Measurements from ENCODE around the gene OPCML.

The OPCML gene

DNA sequence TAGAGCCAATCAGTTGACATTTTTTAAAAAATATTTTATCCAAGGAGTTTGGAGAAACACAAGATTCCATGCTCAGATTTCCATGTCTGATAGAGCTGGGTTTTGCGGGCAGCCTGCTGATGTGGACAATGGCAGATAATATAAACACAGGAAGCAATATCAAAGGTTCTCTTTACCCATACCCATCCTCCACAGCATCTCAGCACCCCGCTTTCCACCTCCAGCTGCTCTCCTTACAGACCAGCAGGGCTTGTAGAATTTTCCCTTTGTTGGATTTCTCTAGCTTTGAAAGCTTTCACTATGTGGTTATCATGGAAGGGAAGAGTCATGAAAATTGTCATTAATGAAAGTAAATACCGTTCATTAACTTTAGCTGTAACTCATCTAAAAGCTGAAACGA lies 746.4 kb downstream of the OPCML start:
- DNase-seq (ENCODE audit: low spot score), result no peak

DNA sequence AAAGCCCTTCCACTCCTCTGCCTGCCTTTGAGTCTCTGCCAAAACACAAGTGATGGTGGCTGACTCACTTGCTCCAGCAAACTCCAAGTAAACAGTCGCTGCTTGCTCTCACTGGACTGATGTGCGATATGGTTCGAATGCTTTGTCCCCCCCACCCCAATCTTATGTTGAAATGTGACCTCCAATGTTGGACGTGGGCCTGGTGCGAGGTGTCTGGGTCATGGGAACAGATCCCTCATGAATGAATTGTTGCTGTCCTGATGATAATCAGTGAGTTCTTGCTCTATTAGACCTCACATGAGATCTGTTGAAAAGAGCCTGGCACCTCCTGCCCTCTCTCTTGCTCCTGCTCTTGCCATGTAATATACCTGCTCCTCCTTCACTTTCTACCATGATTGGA lies 747.9 kb downstream of the OPCML start:
- DNase-seq (ENCODE audit: low spot score), result no peak

DNA sequence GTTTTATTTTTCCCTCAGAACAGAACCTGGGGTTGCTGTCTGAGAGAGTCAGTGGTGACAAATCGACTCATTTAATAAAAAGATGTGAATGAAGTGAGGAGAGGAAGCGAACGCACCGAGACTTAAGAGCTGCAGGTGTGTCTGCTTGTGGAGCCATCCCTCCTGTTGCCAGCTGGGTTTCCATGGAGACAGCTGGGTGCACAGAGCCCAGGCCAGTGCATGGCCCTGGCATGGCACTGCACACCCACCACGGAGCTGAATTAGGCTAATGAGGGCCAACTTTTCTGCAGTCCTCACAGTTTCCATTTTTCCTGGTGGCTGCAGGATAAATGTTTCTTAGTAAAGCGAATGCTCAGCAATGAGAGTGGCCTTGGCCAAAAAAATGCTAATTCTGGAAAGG lies 750.2 kb downstream of the OPCML start:
- DNase-seq (ENCODE audit: low spot score), result no peak

DNA sequence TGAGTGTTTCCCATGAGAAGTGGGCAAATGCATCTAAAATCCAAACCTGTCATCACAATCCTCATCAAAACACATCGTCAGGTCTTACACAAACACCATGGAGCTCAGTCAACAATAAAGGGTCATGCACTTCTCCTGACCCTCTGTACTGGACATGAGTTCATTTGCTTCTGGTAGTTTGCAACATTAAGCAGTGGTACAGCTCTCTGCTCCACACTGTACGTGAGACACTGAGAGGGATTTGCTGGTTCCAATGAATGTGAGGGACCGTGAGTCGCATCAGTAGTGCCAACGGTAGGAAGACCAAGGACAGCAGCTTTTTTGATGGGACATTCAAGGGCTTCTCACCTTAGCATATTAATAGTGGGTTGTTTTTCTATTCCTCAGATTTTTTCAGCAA lies 752.3 kb downstream of the OPCML start:
- DNase-seq (ENCODE audit: low spot score), result no peak

DNA sequence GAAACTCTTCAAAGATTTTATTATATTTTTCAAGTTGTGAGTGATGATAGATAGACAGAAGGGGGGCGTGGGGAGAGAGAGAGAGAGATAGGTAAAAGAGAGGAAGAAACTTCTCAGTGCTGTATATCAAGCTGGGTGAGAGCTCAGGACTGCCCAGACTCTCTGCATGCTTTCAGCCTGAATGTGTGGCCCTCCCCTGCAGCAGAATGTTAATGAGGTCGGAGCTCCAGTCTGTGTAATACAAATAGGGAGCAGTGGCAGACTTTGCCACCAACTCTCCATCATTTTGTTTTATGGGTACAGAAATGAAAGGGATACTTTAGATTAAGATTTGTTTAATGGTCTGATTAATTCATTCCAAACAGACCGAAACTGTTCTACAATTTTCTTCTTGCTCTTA lies 752.8 kb downstream of the OPCML start:
- no peak for DNase-seq (ENCODE audit: low spot score)

DNA sequence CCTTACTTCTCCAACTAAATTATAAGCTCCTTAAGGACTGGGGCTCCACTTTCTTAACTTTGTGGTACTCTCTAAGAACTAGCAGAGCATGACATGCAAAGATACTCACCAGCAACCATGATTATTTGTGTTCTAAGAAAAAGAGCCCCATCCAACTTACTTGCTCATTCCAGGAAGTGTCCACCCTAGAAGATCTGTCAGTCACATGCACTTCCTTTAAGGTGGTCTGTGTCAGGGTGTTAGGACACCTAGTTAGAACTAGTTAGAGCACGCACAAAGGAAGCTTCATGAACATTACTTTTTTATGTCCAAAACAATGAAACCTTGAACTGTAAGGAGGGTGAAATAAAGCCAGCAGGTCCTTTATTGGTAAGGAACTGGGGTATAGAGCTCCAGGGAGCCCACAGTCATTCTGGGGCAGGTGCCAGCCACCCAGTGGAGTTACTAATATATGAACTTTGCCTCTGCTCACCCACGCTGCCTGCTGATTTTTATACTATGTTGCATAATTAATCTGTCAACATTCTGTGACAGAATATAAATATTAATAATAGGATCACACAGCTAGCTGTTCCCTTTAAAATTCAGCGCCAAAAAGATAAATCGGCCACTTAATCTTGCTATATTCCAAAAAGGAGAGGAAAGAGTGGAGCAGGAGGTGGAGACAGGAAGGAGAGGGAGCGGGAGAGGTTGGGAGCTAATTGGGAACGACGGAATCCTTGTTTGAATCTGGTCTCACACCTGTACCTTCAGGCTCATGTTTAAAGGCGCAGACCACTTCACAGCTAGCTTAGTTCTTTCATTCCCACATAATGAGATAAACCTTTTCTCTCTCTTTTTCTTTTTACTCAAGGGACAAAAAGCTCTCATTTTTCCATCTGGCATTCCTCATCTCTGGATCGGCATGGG lies 755.0 kb downstream of the OPCML start:
- no peak for DNase-seq (ENCODE audit: low spot score)

DNA sequence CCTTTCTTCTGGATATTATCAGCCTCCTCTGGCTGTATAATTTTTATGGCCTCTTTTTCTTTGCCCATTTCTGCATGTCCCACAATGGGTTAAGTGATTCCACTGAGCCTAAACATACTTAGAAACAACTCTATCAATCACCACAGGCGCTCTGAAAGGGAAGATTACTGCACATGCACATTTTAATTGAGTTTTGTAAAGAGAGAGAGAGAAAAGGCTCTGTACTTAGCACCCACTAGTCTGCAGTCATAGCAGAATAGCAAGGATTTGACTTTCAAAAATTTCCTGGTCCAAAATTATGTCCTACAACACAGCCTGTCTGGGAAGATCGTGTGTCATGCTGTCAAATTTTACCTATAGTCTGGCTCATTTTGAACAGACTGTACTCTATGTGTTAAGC lies 758.5 kb downstream of the OPCML start:
- no peak for DNase-seq (ENCODE audit: low spot score)

DNA sequence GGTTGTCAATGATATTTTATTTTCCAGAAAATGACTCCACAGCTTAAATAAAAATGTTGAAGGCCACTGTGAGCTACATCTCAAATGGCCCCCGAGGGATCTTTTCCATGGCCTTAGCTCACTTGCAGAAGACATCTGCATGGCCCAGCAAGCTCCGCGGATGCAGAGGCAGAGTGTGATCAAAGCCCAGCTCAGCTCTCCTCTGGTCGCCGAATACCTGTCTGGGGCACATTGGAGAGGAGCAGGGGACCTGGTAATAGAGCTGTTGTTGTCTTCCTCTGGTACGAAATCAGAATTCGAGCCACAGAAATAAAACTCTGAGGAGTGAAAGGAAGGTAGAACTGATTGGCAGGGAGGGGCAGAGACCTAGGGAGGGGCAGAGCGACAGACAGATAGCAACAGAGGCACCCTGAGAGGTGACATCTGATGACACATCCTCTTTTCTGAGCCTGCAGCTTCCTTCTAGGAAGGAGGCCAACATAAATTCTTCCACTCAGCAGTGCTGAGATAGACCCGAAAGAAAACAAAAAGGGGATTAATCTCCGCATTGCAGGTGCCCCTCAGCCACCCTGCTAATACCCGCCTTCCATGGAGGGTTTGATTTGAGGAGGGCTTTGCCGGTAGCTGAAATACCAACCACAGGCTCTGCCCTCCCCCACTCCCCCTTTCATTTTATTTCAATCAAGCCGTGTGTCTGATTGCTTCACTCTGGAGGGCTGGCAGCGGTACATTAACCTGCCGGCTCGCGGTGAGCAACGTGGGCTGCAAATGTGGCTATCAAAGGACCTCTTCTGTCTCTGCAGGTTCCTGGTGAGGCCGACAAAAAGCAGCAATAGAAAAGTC lies 759.4 kb downstream of the OPCML start:
- DNase-seq (ENCODE audit: low spot score), result no peak

DNA sequence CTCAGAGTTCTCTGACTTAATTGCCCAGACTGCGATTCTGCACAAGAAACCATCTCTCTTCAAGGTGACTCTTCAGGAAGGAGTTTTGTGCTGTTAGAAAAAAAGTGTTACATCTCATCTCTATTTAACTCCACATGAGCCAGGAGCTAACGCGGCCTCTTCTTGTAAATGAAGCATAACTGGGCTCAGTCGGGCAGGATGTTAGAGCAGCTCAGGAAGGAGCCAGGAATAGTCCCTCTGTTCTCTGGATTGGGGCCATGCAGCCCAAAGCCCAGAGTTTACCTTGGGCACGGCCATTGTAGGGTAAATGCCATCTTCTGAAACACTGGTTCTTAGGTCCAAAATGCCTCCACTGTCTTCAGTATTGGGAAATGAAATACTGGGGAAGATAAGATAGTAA lies 760.6 kb downstream of the OPCML start:
- no peak for DNase-seq (ENCODE audit: low spot score)

DNA sequence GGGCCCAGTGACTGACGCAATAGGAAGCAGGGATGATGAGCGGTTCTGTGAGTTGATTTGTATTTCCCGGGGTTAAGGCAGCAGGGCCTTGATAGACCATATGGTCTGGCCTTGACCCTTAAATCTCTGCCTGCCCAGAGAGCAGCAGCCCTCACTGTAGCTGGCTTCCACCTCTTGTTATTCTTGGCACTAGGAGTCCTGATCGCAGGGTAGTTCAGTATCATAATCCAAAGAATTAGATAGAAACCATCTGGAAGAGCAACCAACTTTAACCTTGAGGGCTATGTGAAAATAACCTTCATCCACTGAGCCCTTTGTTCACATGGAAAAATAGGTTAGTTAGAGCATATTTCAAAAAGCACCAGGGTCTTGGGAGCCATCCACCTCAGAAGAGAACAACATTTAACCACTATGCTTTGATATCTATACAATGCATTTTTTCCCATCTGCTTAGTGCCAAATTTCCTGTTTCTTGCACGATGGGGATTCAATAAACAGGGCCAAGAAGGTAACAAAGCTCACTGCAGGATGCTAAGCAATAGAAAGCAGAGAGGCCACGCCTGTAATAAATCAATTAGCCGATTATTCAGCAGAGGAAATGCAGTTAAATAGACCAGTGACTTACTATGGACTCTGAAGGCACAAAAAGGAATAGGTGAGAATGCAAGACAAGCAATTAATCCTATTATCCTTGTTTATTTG lies 761.3 kb downstream of the OPCML start:
- DNase-seq (ENCODE audit: low spot score), result no peak

DNA sequence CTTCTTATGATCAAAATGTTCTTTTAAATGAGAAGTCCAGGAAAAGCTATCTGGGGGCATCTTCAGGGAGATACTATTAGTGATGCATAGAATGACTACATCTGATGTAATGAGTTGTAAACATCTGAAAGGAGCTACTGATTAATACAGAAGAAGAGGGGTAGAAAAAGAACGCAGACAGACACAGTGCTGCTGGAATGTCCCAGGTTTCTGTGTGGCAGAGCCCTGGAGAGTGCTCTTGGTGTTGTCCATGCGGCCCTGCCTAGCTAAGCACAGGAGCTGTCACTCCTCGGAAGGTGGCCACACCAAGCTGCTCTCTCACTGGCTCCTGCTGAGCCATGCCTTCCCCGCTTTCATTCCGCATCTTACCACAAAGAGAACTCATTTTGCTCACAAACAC lies 768.8 kb downstream of the OPCML start:
- DNase-seq (ENCODE audit: low spot score), result no peak

DNA sequence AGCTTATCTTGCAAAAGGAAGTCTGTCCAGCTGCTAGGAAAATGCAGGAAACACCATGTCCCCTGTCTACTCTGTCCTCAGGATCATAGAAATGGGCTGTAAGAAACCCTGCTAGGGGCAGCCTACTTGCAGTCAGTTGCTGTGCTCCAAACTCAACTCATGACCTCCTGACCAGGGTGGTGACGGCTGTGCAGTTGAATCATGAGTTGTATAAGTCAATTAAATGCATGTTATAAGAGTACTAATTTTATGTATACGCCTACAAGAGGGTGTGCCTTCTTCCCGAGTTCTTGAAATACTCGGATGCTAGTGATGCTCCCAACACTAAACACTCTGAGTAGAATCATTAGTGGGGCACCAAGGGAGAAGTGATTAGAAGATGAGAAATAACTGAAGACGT lies 776.4 kb downstream of the OPCML start:
- DNase-seq (ENCODE audit: low spot score), result no peak

DNA sequence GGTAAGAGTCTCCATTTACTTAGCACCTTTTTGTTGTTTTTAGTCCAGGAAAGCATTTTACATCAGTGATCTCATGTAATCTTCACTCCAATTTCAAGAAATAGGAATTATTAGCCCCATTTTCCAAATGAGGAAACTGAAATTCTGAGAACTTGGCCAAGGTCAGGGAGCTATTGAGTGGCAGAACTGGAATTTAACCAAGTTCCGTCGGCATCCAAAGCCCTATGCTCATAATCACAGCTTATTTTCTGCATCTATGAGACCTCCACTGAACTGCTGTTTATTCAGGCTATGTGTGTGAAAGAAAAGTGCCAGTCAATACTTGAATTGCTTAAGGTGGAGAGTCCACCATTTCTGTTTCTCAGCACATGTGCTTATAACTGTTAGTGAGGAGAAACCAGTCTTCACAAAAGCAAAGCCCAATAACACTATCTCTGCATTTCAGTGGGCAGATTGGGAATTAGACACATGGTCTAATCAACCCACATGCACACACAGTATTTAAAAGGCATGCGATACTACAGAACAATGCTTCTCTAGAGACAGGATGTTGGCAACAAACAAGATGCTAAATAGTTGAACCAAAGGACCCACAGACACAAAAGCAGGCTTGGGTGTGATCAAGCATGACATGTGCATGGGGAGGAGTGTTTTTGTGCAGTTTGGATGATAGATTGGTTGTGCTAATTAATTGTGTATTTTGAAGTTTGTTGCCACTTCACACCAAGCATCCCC lies 780.6 kb downstream of the OPCML start:
- DNase-seq (ENCODE audit: low spot score), result no peak

DNA sequence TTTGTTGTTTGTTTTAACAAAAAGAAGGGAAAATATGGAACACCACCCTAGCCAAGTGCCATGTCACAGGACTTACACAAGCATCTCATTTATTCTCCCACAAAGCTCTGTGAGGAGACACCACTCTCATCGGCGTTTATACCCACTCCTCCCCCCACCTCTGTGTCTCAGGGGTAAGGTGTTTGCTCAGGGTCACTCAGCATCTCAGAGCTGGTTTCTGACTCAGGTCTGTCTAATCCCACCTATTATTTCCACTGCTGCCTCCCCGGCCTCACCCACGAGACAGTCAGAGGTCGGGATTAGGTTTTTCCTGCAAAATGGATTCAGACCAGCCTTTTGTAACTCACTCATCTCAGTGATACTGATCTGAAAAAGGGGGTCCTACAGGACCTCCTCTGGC lies 786.0 kb downstream of the OPCML start:
- DNase-seq (ENCODE audit: low spot score), result no peak

DNA sequence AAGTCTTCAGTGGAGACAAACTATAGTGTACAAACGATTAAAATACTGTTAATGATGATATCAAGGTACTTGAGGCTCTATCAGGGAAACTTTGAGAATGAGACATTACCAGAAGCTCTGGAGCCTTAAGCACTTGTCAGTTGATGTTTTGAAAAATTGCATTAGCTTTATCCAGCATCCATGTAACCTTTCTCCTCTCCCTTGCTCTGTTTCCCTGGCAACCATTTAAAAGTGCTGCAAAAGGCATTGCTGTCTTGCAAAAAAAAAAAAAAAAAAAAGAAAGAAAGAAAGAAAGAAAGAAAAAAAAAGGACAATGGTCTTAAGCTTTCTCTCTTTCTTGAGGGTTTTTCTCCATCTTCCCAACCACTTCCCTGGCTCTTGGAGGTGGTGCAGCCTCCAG lies 787.0 kb downstream of the OPCML start:
- no peak for DNase-seq (ENCODE audit: low spot score)

DNA sequence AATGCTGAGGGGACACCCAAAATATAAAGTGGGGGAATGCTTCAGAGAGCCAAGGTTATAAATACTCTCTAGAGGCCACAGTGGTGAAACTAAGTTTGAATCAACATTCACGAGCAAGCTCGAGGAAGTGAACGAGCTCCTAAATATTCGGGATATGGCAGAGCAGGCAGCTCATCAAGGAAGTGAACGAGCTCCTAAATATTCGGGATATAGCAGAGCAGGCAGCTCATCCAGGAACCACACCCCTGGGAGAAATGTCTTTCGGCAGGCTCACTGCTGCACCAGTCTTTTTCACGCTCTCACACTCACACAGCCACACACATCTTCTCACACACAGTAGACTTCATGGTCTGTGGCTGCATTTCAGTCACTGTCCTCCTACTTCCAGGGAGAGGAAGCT lies 787.5 kb downstream of the OPCML start:
- DNase-seq (ENCODE audit: low spot score), result no peak

DNA sequence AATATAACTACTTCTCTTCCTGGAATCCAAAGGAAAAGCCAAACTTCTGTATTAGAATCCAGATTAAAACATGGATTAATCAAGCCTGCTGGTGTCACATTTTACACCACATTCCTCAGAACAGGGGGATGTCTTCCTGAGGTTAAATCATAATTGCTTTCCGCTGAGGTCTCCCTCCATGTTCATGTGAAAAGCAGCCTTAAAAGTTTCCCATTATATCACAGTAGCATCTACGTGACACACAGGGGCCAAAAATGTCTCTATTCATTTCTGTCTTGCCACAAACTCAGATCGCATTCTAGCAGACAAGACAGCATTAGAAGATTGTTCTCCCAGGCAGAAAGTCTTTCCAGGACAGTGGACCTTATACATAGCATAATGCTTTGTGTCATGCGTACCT lies 788.7 kb downstream of the OPCML start:
- DNase-seq (ENCODE audit: low spot score), result no peak

DNA sequence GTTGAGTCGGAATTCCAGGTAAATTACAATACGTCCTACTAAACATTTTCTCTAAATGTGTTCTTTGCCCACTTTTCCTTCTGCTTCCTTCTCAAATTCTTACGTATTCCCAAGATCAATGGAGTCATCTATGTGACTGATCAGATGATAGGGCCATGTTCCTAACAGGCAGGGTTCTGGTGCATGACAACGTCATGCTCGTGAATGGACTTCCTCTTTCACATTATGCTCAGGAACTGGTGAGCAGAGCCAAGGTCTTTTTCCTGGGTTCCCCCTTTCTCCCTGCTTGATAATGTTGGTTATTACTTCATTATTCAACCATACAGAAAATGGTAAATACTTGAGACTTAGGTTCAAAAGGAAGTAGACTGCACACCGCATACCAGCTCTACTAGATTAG lies 789.4 kb downstream of the OPCML start:
- no peak for DNase-seq (ENCODE audit: low spot score)

DNA sequence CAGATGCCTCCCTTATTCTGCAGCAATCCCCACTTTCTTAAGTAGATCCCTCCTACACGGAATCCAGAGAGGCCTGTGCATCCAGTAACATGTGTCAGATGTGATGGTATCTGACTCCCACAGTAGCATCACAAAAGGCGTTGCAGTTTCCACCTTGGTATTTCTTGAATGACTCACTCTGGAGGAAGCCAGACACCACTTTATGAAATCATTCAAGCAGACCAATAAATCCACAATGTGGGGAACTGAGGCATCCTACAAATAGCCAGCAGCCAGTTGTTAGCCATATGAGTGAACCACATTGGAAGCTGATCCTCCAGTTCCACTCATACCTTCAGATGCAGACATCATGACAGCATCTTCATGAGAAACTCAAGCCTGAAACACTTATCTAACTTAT lies 798.1 kb downstream of the OPCML start:
- no peak for DNase-seq (ENCODE audit: low spot score)

DNA sequence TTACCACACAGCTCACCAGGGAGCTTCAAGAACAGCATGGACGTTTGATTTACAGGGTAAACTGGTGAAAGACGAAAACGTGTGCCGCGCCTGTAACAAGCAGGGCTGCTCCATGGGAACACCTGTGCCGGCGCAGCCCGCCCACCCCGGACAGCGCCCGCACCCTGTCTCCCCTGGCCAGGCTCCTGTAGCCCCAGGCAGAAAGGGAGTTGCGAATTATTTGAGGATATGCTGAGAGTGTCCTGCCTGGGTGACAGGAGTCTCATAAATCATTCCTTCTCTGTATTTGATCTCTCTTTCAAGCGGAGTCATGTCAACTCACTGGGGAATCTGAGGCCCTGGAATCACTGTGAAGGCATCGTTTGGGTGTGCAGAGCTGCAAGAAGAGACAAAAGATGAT lies 804.3 kb downstream of the OPCML start:
- DNase-seq (ENCODE audit: low spot score), result no peak

DNA sequence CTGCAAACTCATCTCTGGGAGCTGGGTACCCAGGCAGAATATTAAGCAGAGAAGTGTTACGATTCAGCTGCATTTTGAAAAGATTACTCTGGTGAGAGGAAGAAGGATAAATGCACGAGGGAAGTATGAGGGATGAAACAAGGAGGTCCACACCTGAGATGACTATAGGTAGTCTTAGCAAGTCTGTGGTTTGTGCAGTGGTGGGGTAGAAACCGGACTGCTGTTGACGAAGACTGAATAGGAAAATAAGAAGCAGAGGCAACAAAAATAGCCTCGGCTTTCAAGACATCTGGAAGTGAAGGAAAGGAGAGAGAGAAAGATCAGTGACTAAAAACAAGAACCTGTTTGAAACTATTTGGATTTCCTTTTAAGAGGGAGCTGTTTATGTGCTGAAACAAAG lies 810.8 kb downstream of the OPCML start:
- no peak for DNase-seq (ENCODE audit: low spot score)

DNA sequence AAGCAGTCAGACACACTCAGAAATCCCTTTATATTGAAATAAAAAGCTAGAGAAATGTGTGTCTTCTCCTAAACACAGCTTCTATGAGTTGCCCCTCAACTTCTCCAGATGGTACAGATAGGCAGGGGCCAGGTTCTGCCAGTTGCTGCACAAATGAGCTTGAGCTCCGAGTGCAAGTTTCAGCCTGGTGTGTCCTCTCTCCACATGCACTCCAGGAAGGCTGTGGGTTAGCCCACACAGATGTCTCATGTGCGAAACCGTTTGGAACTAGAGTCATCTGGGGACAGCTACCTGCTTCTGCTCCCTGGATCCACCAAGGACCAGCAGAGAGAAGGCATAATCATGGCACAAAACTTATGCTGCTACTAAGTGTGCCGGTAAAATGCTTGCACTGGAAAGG lies 812.6 kb downstream of the OPCML start:
- no peak for DNase-seq (ENCODE audit: low spot score)

Measured in hematopoietic multipotent progenitor cell treated with erythropoietin and hydrocortisone succinate and interleukin-3 and kit ligand, for 17 days (in vitro differentiated cells).